SK-N-MC (cell line): ENCODE data around the gene CEACAM18.
"Not testable (repeated sequence)": the region's sequence is repeated elsewhere in the genome, so short reads cannot be mapped to it uniquely, and the experiment has no call there.

Experiments used
- DNase-seq: peaks from one replicate; pipeline ENCODE4 v3.0.0-alpha.2; 2011; ENCODE audit warnings: low read depth, low spot score
- H3K27ac ChIP-seq: fragments of 200-600 bp; sonication (generic); 2 replicates; pipeline ENCODE4 v1.5.1; 2016; ENCODE audit warnings: mixed run types
- H3K36me3 ChIP-seq: fragments of 200-600 bp; sonication (generic); 2 replicates; pipeline ENCODE4 v1.6.1; 2017; ENCODE audit warnings: antibody characterized with exemption, low read length, mixed read lengths; ENCODE audit not compliant: insufficient read depth
- H3K4me3 ChIP-seq: fragments of 200-600 bp; sonication (generic); 2 replicates; pipeline ENCODE4 v1.5.1; 2016
- H3K9ac ChIP-seq: fragments of 200-600 bp; sonication (generic); 2 replicates; pipeline ENCODE4 v1.8.0; 2017; ENCODE audit warnings: mixed run types, mixed read lengths; ENCODE audit not compliant: insufficient read length
- H3K9me3 ChIP-seq: fragments of 200-600 bp; sonication (generic); 2 replicates; pipeline ENCODE4 v1.6.1; 2017; ENCODE audit warnings: low read depth, mild to moderate bottlenecking, antibody characterized with exemption, low read length, moderate library complexity, mixed read lengths
- EZH2 ChIP-seq: fragments of 200-600 bp; sonication (generic); IDR thresholded peaks from one replicate; pipeline ENCODE4 v1.6.1; 2017; ENCODE audit warnings: antibody characterized with exemption
- FOXP2 ChIP-seq: optimal IDR thresholded peaks from 2 replicates; pipeline ENCODE3; 2011; ENCODE audit warnings: mild to moderate bottlenecking, moderate library complexity; ENCODE audit not compliant: insufficient read depth; ENCODE audit errors: extremely low read length, control extremely low read depth
- POLR2AphosphoS5 ChIP-seq: IDR thresholded peaks from 2 replicates; pipeline ENCODE4 v1.6.1; 2012; ENCODE audit warnings: mild to moderate bottlenecking, low read depth, low read length, borderline replicate concordance

The CEACAM18 gene

DNA sequence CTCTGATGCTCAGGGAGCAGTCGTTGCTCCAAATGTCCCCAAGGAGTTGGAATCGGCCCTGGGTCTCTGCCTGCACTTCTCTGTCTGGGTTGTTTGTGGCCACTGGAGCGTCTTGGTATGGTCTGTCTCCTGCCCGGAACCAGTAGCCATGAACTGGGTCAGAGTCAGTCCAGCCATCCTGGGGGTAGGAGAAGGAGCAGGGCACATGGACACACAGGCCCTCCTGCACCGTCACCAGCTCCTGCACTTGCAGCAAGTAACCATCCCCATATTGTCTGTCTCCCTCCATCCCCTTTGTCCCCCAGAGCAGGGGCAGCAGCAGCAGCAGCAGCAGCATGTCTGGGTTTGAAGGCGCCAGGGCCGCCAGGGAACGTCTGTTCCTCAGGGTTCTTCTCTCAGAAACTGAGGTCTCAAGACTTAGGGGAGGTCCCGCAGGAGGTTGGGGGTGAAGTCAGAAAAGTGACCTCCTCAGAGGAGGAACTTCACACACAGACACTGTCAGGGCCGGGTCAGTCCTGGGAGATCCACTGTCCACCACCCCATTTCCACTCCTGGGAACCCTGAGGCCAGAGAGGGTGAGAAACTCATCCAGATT lies 20.2 kb upstream of the CEACAM18 start, which contains the start of gene SIGLEC8:
SIGLEC8 (minus strand) TSS at position 404 of the 595 bp plus-strand sequence; CDS start at position 337, 67 bp downstream.
- Histone ChIP-seq H3K9ac (no peak within 1 kb of the TSS), H3K9me3 (no peaks in the 10 kb centered on the region), H3K4me3 (no peak within 1 kb of the TSS), H3K36me3 (no peaks in the 10 kb centered on the region), H3K27ac (no peak within 1 kb of the TSS)
- TF ChIP-seq FOXP2 = no peak
- no peak for TF ChIP-seq EZH2
- no peak for TF ChIP-seq POLR2AphosphoS5
- DNase-seq = no peak

DNA sequence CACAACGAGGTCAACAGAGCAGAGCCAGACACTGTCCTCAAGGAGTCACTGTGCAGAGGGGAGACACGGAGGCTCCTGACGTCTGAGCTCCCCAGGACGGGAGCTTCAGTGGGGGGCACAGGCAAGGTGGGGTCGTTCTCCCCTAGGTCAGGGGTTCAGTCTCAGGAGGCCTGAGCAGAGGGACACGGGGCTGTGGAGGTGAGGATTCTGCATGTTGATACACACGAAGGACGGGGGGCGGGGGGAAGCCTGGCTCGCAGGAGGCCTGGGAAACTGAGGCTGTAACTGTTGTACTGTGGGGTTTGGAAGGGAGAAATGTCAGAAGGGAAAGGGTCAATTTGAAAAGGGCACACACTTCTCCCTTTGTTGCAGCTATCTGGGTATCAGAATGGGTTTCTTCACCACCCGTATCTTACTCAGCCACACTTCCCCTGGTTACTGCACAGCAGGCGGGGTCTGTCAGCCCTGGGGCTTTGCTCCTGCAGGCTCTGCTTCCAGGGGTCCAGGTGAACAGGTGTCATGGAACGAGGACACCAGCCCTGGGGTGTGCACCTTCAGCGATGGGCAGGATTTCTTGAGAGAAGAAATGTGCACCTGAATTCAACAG lies 19.3 kb upstream of the CEACAM18 start:
- H3K4me3 ChIP-seq = no peak overlapping the region
- TF ChIP-seq EZH2 (no peak), POLR2AphosphoS5 (no peak), FOXP2 (no peak)
- DNase-seq = no peak
- H3K9me3 ChIP-seq = no peaks in the 10 kb centered on the region
- no peaks in the 10 kb centered on the region for H3K36me3 ChIP-seq
- H3K9ac ChIP-seq = no peak overlapping the region
- no peak overlapping the region for H3K27ac ChIP-seq

DNA sequence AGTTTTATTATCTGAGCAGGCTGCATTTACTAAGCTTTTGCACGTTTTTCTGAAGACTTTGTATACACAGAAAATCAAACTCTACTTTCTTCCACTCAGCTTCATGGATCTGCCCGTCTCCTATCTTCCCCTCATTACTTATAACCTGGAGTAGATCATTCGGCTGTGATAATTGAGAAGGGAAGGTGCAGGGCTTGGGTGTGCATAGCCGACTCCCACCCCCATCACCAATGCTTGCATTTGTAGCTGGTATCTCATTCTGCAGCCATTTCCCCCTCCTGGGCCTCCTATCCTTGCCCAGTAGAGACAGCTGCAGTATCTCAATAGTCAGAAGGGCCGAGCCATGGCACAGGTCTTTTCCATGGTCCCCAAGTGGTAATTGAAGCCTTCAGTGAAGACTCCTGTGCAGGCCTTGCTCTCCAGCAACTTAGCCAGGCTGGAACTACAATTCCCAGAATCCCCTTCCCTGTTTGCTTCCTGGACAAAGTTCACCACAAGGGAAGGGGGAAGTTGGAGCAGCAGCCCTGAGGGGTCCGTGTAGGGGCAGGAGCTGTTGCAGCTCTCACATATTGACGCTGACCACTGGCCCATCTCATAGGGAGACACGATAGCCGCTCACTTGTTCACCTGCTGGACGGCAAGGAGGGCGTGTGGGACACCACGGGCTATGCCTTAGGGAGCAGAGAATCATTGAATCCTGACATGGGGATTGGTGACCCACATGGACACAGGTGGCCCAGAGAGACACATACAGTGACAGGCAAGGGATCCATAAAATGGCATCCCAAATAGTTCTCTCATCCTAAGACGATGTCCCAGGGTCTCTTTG lies 18.0 kb upstream of the CEACAM18 start:
- Histone ChIP-seq H3K9ac (no peak overlapping the region), H3K27ac (no peak overlapping the region), H3K9me3 (no peaks in the 10 kb centered on the region), H3K4me3 (peak overlapping the region; percentile 51; the same call in 1 of the 2 replicates), H3K36me3 (no peaks in the 10 kb centered on the region)
- TF ChIP-seq POLR2AphosphoS5 (peak; percentile 35; the same call in 1 of the 2 replicates), EZH2 (no peak)
- DNase-seq = no peak

DNA sequence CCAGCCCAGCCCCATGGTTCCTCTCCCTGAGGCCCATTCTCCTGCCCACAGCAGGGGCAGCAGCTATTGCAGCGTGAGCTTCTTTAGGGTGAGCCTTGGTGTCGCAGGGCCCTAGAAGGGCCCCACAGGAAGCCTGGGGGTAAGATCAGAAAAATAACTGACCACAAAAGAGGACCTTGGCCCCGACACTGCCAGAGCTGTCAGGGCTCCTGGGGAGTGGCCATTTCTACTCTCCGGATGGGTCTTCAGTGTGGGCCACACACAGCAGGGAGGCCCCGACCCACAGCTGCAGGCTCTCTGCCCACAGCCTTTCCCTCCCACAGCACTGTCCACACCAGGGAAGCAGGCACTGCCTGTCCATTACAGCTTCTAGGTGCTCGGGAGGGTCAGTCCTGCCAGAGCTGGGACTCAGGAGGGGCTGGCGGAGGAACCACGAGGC lies 16.6 kb upstream of the CEACAM18 start:
- no peak overlapping the region for H3K27ac ChIP-seq
- no peak for TF ChIP-seq FOXP2
- no peak for TF ChIP-seq EZH2
- TF ChIP-seq POLR2AphosphoS5 = no peak
- no peaks in the 10 kb centered on the region for H3K9me3 ChIP-seq
- H3K9ac ChIP-seq = no peak overlapping the region
- DNase-seq = no peak
- no peaks in the 10 kb centered on the region for H3K36me3 ChIP-seq
- H3K4me3 ChIP-seq = no peak overlapping the region

DNA sequence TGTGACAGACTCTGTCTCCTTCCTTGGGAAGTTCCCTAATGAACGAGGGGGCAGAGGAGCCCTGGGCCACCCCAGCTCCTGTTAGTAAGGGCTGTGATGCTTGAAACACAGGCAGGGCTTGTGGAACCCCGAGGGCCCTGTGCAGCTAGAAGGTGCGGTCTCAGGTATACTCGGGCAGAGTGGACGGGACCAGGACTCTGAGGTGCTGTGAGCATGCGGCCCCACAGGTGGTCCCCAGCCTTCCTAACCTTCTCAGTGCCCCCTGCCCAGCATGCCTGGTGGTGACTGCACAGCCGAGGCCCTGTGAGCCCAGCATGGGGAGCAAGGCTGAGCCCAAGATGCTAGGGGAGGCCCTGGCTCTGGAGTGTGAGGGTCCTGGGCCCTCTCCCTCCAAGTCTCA lies 16.1 kb upstream of the CEACAM18 start:
- Histone ChIP-seq H3K27ac (no peak overlapping the region), H3K4me3 (no peak overlapping the region), H3K9me3 (no peaks in the 10 kb centered on the region), H3K36me3 (no peaks in the 10 kb centered on the region), H3K9ac (no peak overlapping the region)
- TF ChIP-seq FOXP2 (no peak), EZH2 (no peak), POLR2AphosphoS5 (no peak)
- DNase-seq = no peak

DNA sequence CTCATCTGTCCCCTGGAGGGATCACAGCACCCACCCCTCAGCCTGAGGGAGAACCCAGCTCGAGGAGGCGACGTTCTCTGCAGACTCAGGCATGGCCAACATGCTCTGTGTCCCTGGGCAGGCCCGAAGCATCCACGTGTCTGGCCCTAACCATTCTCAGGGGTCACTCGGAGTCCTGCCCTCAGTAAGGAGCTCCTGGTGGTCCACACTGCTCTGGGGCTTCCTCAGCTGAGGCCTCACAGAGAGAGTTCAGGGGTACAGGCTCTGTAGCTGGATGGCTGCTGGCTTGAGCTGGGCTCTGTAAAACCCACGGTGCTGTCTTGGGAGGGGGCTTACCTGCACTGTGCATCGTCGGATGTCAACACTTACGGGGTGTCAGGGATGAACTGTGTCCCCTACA lies 15.7 kb upstream of the CEACAM18 start:
- Histone ChIP-seq H3K27ac (no peak overlapping the region), H3K4me3 (no peak overlapping the region), H3K9ac (no peak overlapping the region), H3K9me3 (no peaks in the 10 kb centered on the region), H3K36me3 (no peaks in the 10 kb centered on the region)
- no peak for DNase-seq
- TF ChIP-seq POLR2AphosphoS5 = no peak
- TF ChIP-seq FOXP2 = no peak
- no peak for TF ChIP-seq EZH2

DNA sequence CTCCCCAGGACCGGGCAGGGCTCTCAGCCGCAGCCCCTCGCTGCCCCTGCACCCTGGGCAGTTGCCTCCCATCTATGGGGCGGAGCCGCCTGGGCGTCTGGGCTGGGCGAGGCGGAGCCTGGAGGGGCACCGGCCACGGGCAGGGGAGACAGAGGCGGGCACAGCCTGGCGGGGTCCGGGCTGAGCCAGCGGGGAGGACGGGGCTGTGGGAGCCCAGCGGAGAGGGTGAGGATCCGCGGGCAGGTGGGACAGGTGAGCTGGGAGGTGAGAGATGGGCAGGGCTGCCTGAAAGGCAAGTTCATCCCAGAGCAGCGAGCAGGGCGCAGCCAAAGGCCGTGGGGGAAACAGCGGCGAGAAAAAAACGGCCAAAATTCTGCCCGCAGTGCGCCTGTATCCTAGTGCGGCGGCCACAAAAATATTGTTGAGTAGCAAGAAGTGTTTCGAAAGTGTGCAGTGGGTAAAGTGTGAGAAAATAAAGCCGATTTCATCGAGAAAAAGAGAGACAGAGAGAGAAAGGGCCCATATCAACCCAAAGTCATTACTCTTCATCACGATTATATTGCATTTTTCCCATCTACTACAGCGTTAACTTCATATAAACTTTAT lies 14.3 kb upstream of the CEACAM18 start:
- not testable (repeated sequence) for DNase-seq, H3K27ac ChIP-seq, H3K9ac ChIP-seq, H3K9me3 ChIP-seq, H3K36me3 ChIP-seq, H3K4me3 ChIP-seq

DNA sequence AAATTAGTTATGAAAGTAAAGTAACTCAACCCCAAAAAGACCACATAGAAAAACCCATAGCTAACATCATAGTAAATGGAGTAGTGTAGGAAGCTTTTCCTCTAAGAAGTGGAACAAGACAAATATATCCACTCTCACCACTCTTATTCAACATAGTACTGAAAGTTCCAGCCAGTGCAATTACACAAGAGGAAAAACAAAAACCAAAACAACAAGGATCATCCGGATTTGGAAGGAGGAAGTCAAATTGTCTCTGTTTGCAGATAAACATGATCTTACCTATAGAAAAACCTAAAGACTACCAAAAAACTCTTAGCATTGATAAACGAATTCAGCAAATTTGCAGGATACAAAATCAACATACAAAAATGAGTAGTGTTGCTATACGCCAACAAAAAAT lies 11.6 kb upstream of the CEACAM18 start:
- Histone ChIP-seq H3K36me3 (no peaks in the 10 kb centered on the region), H3K27ac (no peak overlapping the region), H3K9ac (no peak overlapping the region), H3K9me3 (no peaks in the 10 kb centered on the region), H3K4me3 (no peak overlapping the region)
- DNase-seq = no peak
- TF ChIP-seq FOXP2 = no peak
- no peak for TF ChIP-seq POLR2AphosphoS5
- no peak for TF ChIP-seq EZH2
